Measurements from ENCODE around the gene LST1.

Gene LST1

GRCh38 chr6:31576897-31577578 is 9.0 kb upstream of the LST1 start:
- no peak for DNase-seq (ENCODE audit: low read depth, low spot score)
- in situ Hi-C loops (cut with HindIII; ENCODE audit: low sequenced_read_pairs), result no loop called here
- H3K4me3 ChIP-seq (ENCODE audit: low read depth, low read length), result no peak overlapping the region
- TF ChIP-seq, protein P1, sequence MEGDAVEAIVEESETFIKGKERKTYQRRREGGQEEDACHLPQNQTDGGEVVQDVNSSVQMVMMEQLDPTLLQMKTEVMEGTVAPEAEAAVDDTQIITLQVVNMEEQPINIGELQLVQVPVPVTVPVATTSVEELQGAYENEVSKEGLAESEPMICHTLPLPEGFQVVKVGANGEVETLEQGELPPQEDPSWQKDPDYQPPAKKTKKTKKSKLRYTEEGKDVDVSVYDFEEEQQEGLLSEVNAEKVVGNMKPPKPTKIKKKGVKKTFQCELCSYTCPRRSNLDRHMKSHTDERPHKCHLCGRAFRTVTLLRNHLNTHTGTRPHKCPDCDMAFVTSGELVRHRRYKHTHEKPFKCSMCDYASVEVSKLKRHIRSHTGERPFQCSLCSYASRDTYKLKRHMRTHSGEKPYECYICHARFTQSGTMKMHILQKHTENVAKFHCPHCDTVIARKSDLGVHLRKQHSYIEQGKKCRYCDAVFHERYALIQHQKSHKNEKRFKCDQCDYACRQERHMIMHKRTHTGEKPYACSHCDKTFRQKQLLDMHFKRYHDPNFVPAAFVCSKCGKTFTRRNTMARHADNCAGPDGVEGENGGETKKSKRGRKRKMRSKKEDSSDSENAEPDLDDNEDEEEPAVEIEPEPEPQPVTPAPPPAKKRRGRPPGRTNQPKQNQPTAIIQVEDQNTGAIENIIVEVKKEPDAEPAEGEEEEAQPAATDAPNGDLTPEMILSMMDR (IDR thresholded peaks at IDR 0.05; ENCODE audit: low read depth, low read length), result no peak

DNA sequence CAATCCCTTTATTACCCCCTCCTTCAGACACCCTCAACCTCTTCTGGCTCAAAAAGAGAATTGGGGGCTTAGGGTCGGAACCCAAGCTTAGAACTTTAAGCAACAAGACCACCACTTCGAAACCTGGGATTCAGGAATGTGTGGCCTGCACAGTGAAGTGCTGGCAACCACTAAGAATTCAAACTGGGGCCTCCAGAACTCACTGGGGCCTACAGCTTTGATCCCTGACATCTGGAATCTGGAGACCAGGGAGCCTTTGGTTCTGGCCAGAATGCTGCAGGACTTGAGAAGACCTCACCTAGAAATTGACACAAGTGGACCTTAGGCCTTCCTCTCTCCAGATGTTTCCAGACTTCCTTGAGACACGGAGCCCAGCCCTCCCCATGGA is 8.5 kb upstream of the LST1 start:
- DNase-seq (ENCODE audit: low read depth, low spot score), result no peak
- H3K4me3 ChIP-seq (ENCODE audit: low read depth, low read length), result no peak overlapping the region
- in situ Hi-C loops (cut with HindIII; ENCODE audit: low sequenced_read_pairs), result no loop called here
- TF ChIP-seq, protein P1 (IDR thresholded peaks at IDR 0.05; ENCODE audit: low read depth, low read length), result no peak

GRCh38 chr6:31578184-31579118 is 7.6 kb upstream of the LST1 start:
- TF ChIP-seq, protein P1 (IDR thresholded peaks at IDR 0.05; ENCODE audit: low read depth, low read length), result no peak
- DNase-seq (ENCODE audit: low read depth, low spot score), result no peak
- no peak overlapping the region for H3K4me3 ChIP-seq (ENCODE audit: low read depth, low read length)
- in situ Hi-C loops (cut with HindIII; ENCODE audit: low sequenced_read_pairs), result no loop called here

DNA sequence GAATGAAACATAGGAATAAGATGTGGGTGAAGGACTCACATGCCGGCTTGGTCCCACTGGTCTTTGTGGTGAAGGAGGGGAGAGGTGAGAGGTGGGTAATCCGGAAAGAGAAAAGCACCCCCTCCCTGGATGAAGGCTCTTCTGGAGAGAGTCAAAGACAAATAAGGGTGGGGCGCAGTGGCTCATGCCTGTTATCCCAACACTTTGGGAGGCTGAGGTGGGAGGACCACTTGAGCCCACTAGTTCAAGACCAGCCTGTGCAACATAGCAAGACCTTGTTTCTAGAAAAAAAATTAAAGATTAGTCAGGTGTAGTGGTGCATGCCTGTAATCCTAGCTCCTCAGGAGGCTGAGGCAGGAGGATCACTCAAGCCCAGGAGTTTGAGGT is 7.0 kb upstream of the LST1 start:
- TF ChIP-seq, protein P1 (IDR thresholded peaks at IDR 0.05; ENCODE audit: low read depth, low read length), result no peak
- no peak for DNase-seq (ENCODE audit: low read depth, low spot score)
- in situ Hi-C loops (cut with HindIII; ENCODE audit: low sequenced_read_pairs), result no loop called here
- no peak overlapping the region for H3K4me3 ChIP-seq (ENCODE audit: low read depth, low read length)

- TF ChIP-seq, protein P1 (IDR thresholded peaks at IDR 0.05; ENCODE audit: low read depth, low read length), result no peak
- in situ Hi-C loops (cut with HindIII; ENCODE audit: low sequenced_read_pairs), result no loop called here
- H3K4me3 ChIP-seq (ENCODE audit: low read depth, low read length), result no peak overlapping the region
- DNase-seq (ENCODE audit: low read depth, low spot score), result no peak
These were observed 6.3 kb upstream of the LST1 start for GRCh38 chr6:31579546-31580437.

GRCh38 chr6:31580438-31580740 is 5.7 kb upstream of the LST1 start:
- TF ChIP-seq, protein P1 (IDR thresholded peaks at IDR 0.05; ENCODE audit: low read depth, low read length), result no peak
- in situ Hi-C loops (cut with HindIII; ENCODE audit: low sequenced_read_pairs), result no loop called here
- DNase-seq (ENCODE audit: low read depth, low spot score), result no peak
- H3K4me3 ChIP-seq (ENCODE audit: low read depth, low read length), result peak overlapping the region; percentile 84
